ENCODE measurements around the gene IL7R.

GRCh38 chr5:35903631-35904203 lies 47.0 kb downstream of the IL7R start:
- no peak for TF ChIP-seq PAX5 (IDR thresholded peaks at IDR 0.05; ENCODE audit: borderline replicate concordance, low read depth, low read length)
- no peak for TF ChIP-seq TCF3 (IDR thresholded peaks at IDR 0.05; ENCODE audit: borderline replicate concordance, insufficient read depth, low read depth, low read length)
- no peak for TF ChIP-seq CHD1 (IDR thresholded peaks at IDR 0.05; ENCODE audit: low read depth, low read length)
- TF ChIP-seq CTCF (IDR thresholded peaks at IDR 0.05 in 2 of 3, conservative IDR thresholded peaks at IDR 0.05 in 1 of 3; ENCODE audit: control insufficient read depth in 2 of 3, extremely low read depth in 1 of 3, insufficient read depth in 1 of 3, low read depth in 3 of 3, low read length in 3 of 3): no peak
- TF ChIP-seq NR2C2 (IDR thresholded peaks at IDR 0.05; ENCODE audit: borderline replicate concordance, control insufficient read depth, insufficient read length, low read depth): no peak
- no peak for TF ChIP-seq ATF3 (IDR thresholded peaks at IDR 0.05; ENCODE audit: borderline replicate concordance, extremely low read depth, low read depth, low read length)
- no peak for TF ChIP-seq EP300 (IDR thresholded peaks at IDR 0.05; ENCODE audit: borderline replicate concordance in 1 of 2, control insufficient read depth in 1 of 2, low read depth in 2 of 2, low read length in 2 of 2)

Measured in GM12878 (cell line).